HCT116 (cell line): ENCODE data around the gene HTR1A. TPM values are rescaled to one million over a fixed set of nuclear protein-coding genes. Genes with fewer than 3 reads are reported as not detected.

Experiments
- ATAC-seq: fragments of 200-7000 bp; cut with Tn5 transposase; 2 replicates; pipeline ENCODE4 v1.9.1; 2020; ENCODE audit warnings: mild to moderate bottlenecking, moderate library complexity
- BruUV-seq: library from RNA; stranded (reverse); fragments of 400-500 nt; replicated peaks from 2 replicates; lab custom pipeline; 2021; lab: Mats Ljungman, UMichigan
- CTCF ChIA-PET: fragments of 300-600 bp; sonication (Branson Sonifier 250); formaldehyde crosslinking; loops from one replicate; lab custom pipeline; 2021; ENCODE audit warnings: antibody characterized with exemption; lab: Charles Lee
- POLR2A ChIA-PET: fragments of 300-600, 350-600 bp; sonication (Branson Sonifier 250); formaldehyde crosslinking; loops from one replicate; lab custom pipeline; 2021; ENCODE audit warnings: antibody characterized with exemption; lab: Charles Lee
- RAD21 ChIA-PET, 2 experiments: fragments of 300-600 bp; sonication (Branson Sonifier 250); formaldehyde crosslinking; loops; one replicate each; lab custom pipeline; 2023; ENCODE audit warnings: low total read pairs in 2 of 2; ENCODE audit not compliant: uncharacterized antibody in 2 of 2, unreplicated experiment in 2 of 2, low non-redundant PET in 1 of 2; lab: Charles Lee
- DNase-seq: peaks from one replicate; pipeline ENCODE4 v3.0.0-alpha.2; 2010; ENCODE audit warnings: low read depth, low spot score
- H2AFZ ChIP-seq: fragments of 200-600 bp; shearing (Covaris generic), sonication (generic); 2 replicates; pipeline ENCODE4 v1.6.1; 2017; ENCODE audit warnings: low read depth, mixed run types, mixed read lengths, antibody characterized with exemption, low read length; ENCODE audit not compliant: poor library complexity, severe bottlenecking
- H3K27ac ChIP-seq: 2 replicates; pipeline ENCODE4 v1.5.1; 2012; ENCODE audit warnings: low read depth, low read length
- H3K27me3 ChIP-seq: fragments of 200-600 bp; sonication (generic); 2 replicates; pipeline ENCODE4 v1.6.1; 2016; ENCODE audit warnings: mixed run types, low read length, mixed read lengths; ENCODE audit not compliant: insufficient read depth
- H3K36me3 ChIP-seq, 2 experiments: fragments of 200-500 bp in 1 of 2; fragments of 200-600 bp in 1 of 2; sonication (Bioruptor generic) in 1 of 2; sonication (generic) in 1 of 2; 2 replicates each; pipeline versions ENCODE4 v1.5.1 to v1.6.1; 2014 to 2016; ENCODE audit warnings: low read length in 2 of 2, inconsistent platforms in 1 of 2, mixed read lengths in 1 of 2, mixed run types in 1 of 2; ENCODE audit not compliant: insufficient read depth in 2 of 2, control insufficient read depth in 1 of 2
- H3K4me1 ChIP-seq, 2 experiments: fragments of 200-600 bp in 1 of 2; sonication (generic) in 1 of 2; 2 replicates each; pipeline versions ENCODE4 v1.5.1 to v1.6.1; 2012 to 2017; ENCODE audit warnings: low read length in 2 of 2, inconsistent platforms in 1 of 2, mild to moderate bottlenecking in 1 of 2, mixed read lengths in 1 of 2, mixed run types in 1 of 2, moderate library complexity in 1 of 2; ENCODE audit not compliant: insufficient read depth in 2 of 2, control insufficient read depth in 1 of 2
- H3K4me2 ChIP-seq: fragments of 200-600 bp; sonication (generic); 2 replicates; pipeline ENCODE4 v1.6.1; 2017; ENCODE audit warnings: mixed run types, low read length, mixed read lengths
- H3K4me3 ChIP-seq, 2 experiments: fragments of 200-600 bp in 1 of 2; sonication (generic) in 1 of 2; replicated peaks in 1 of 2; 2 replicates each; pipeline ENCODE4 v1.5.1; 2011 to 2016; ENCODE audit warnings: low read length in 2 of 2, control low read depth in 1 of 2, low read depth in 1 of 2, mild to moderate bottlenecking in 1 of 2, mixed read lengths in 1 of 2, mixed run types in 1 of 2
- H3K79me2 ChIP-seq: fragments of 200-600 bp; sonication (generic); 2 replicates; pipeline ENCODE4 v1.6.1; 2017; ENCODE audit warnings: mild to moderate bottlenecking, mixed run types, low read length, moderate library complexity, mixed read lengths; ENCODE audit not compliant: insufficient read depth
- H3K9ac ChIP-seq: fragments of 200-600 bp; sonication (generic); 2 replicates; pipeline ENCODE4 v1.6.1; 2016; ENCODE audit warnings: low read length, mixed read lengths
- H3K9me2 ChIP-seq: fragments of 200-600 bp; sonication (generic), shearing (Covaris generic); 2 replicates; pipeline ENCODE4 v1.6.1; 2017; ENCODE audit warnings: mixed run types, mild to moderate bottlenecking, moderate library complexity; ENCODE audit not compliant: insufficient read depth
- H3K9me3 ChIP-seq, 2 experiments: fragments of 200-500 bp in 1 of 2; fragments of 200-600 bp in 1 of 2; sonication (Bioruptor generic) in 1 of 2; sonication (generic) in 1 of 2; 2 replicates each; pipeline ENCODE4 v1.6.1; 2014 to 2017; ENCODE audit warnings: low read length in 2 of 2, mixed read lengths in 2 of 2, inconsistent platforms in 1 of 2, low read depth in 1 of 2, mild to moderate bottlenecking in 1 of 2, mixed run types in 1 of 2, moderate library complexity in 1 of 2; ENCODE audit not compliant: control insufficient read depth in 1 of 2, insufficient read depth in 1 of 2
- H4K20me1 ChIP-seq: fragments of 200-600 bp; sonication (generic), shearing (Covaris generic); 2 replicates; pipeline ENCODE4 v1.6.1; 2017; ENCODE audit warnings: mixed run types, mild to moderate bottlenecking, moderate library complexity; ENCODE audit not compliant: insufficient read depth
- CEBPB ChIP-seq: IDR thresholded peaks from 2 replicates; pipeline ENCODE4 v1.6.1; 2012; ENCODE audit warnings: low read depth
- CTCF ChIP-seq, 3 experiments: fragments of 200-600 bp in 1 of 3; sonication (generic) in 1 of 3; IDR thresholded peaks in 2 of 3; conservative IDR thresholded peaks in 1 of 3; 2 replicates each; pipeline ENCODE4 v1.5.1; 2012 to 2017; ENCODE audit warnings: low read depth in 2 of 3, low read length in 2 of 3, antibody characterized with exemption in 1 of 3, borderline replicate concordance in 1 of 3, control low read depth in 1 of 3, mild to moderate bottlenecking in 1 of 3, mixed read lengths in 1 of 3, mixed run types in 1 of 3, moderate library complexity in 1 of 3; ENCODE audit not compliant: insufficient read depth in 1 of 3
- EGR1 ChIP-seq: IDR thresholded peaks from 2 replicates; pipeline ENCODE4 v1.6.1; 2012; ENCODE audit warnings: low read depth
- MAX ChIP-seq: IDR thresholded peaks from 2 replicates; pipeline ENCODE4 v1.6.1; 2012
- RAD21 ChIP-seq: IDR thresholded peaks from 2 replicates; pipeline ENCODE4 v1.6.1; 2012; ENCODE audit warnings: low read depth, mild to moderate bottlenecking
- REST ChIP-seq: IDR thresholded peaks from 2 replicates; pipeline ENCODE4 v1.6.1; 2012; ENCODE audit warnings: low read depth
- ZNF274 ChIP-seq: fragments of 200-500 bp; sonication (Bioruptor generic); IDR thresholded peaks from 2 replicates; pipeline ENCODE4 v1.6.1; 2014; ENCODE audit warnings: mild to moderate bottlenecking, low read depth, low read length, inconsistent platforms
- intact Hi-C: fragments of 100-400 bp; cut with micrococcal nuclease; formaldehyde crosslinking; loops from 2 replicates; pipeline ENCODE4 v1.10.0; 2022
- total RNA-seq: library from RNA; stranded (reverse); gene quantifications from one replicate; pipeline ENCODE4 v1.2.1, GENCODE V29; 2021; ENCODE audit not compliant: unreplicated experiment

Gene HTR1A
- total RNA-seq, 1 experiment from 2014 or later: not detected

- Histone ChIP-seq H3K27ac (no peak overlapping the region), H3K9me2 (no peaks in the 10 kb centered on the region), H3K27me3 (no peaks in the 10 kb centered on the region), H3K4me3 (no peak overlapping the region), H3K4me2 (no peak overlapping the region), H3K36me3 (no peaks in the 10 kb centered on the region), H3K9me3 (peaks cover 0 to 4% of the 10 kb centered on the region in 2 experiments; a peak in 3 of 4 replicates), H3K4me1 (no peaks in the 10 kb centered on the region), H3K9ac (no peak overlapping the region), H4K20me1 (no peaks in the 10 kb centered on the region), H2AFZ (no peak overlapping the region), H3K79me2 (no peaks in the 10 kb centered on the region)
- no TSS peak for BruUV-seq
- TF ChIP-seq CEBPB (no peak), ZNF274 (no peak), EGR1 (no peak), MAX (no peak)
- intact Hi-C loops: loop anchor here (1.0 to 5.0 kb wide), 2 partner anchors 563 to 1522 kb away; no protein-coding TSS in a partner anchor
- ATAC-seq (no peak), DNase-seq (no peak)
- RAD21 ChIA-PET: no interaction called here
- CTCF ChIA-PET: no interaction called here
- POLR2A ChIA-PET: no interaction called here
These were observed 1.7 kb upstream of the HTR1A start for GRCh38 chr5:63963926-63964325.

- H3K4me2 ChIP-seq: no peak overlapping the region
- DNase-seq: peak; percentile 19
- TF ChIP-seq CTCF (IDR thresholded peaks at IDR 0.05 in 2 of 3, conservative IDR thresholded peaks at IDR 0.05 in 1 of 3; ENCODE audit: borderline replicate concordance in 1 of 3, insufficient read depth in 1 of 3, low read depth in 2 of 3, low read length in 2 of 3) (peak in 2 of 3 experiments; percentile 41 to 56; a peak in 4 of 6 replicates), EGR1 (no peak), MAX (no peak), RAD21 (peak; percentile 31), REST (peak; percentile 83)
- TF ChIP-seq, all 23 proteins: peak for 3
- Histone ChIP-seq H3K9me3 (peaks cover 0 to 4% of the 10 kb centered on the region in 2 experiments; a peak in 3 of 4 replicates), H3K9me2 (no peaks in the 10 kb centered on the region), H4K20me1 (no peaks in the 10 kb centered on the region), H2AFZ (no peak overlapping the region), H3K9ac (no peak overlapping the region), H3K79me2 (no peaks in the 10 kb centered on the region), H3K27ac (no peak overlapping the region), H3K4me1 (no peaks in the 10 kb centered on the region), H3K36me3 (no peaks in the 10 kb centered on the region), H3K4me3 (no peak overlapping the region), H3K27me3 (no peaks in the 10 kb centered on the region)
- CTCF ChIA-PET: no interaction called here
- POLR2A ChIA-PET: no interaction called here
- RAD21 ChIA-PET: no interaction called here
- no TSS peak for BruUV-seq
- ATAC-seq: no peak
- intact Hi-C loops: loop anchor here (1.0 to 5.0 kb wide), 2 partner anchors 562 to 1521 kb away; no protein-coding TSS in a partner anchor
These were observed 963 bp upstream of the HTR1A start for GRCh38 chr5:63963080-63963735.
